ENCODE data around the gene NRXN3.

DNA sequence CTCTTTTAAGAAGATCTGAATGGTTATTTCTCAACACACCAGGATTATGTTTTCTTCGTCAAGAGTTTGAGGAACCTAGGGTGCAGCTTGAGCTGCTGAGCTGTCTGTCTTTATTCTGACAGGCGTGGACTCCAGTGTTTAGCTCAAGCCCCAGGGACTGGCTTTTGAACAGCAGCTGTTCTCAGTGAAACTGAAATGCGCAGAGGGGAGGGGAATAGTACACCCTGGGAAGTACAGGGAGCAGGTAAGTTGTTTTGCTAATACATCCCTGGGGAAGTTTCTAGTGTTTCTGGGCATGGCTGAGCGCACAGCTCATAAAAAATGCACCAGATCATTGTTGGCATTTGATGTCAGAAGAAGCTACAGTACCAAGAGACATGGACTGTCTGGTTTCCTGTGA lies 1381.3 kb downstream of the NRXN3 start:
- TF ChIP-seq, protein P1, sequence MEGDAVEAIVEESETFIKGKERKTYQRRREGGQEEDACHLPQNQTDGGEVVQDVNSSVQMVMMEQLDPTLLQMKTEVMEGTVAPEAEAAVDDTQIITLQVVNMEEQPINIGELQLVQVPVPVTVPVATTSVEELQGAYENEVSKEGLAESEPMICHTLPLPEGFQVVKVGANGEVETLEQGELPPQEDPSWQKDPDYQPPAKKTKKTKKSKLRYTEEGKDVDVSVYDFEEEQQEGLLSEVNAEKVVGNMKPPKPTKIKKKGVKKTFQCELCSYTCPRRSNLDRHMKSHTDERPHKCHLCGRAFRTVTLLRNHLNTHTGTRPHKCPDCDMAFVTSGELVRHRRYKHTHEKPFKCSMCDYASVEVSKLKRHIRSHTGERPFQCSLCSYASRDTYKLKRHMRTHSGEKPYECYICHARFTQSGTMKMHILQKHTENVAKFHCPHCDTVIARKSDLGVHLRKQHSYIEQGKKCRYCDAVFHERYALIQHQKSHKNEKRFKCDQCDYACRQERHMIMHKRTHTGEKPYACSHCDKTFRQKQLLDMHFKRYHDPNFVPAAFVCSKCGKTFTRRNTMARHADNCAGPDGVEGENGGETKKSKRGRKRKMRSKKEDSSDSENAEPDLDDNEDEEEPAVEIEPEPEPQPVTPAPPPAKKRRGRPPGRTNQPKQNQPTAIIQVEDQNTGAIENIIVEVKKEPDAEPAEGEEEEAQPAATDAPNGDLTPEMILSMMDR (IDR thresholded peaks at IDR 0.05) = no peak
- no peak for TF ChIP-seq POLR2A (IDR thresholded peaks at IDR 0.05)

Measured in body of pancreas (tissue), 4 donors.